Measurements from ENCODE around the gene CDKAL1. TPM values are rescaled to one million over a fixed set of nuclear protein-coding genes. Genes with fewer than 3 reads are reported as not detected.

CDKAL1 gene
- total and polyA plus RNA-seq, 2 experiments from 2014 or later, result 14.4 to 19.5 TPM

- H3K4me3 ChIP-seq, result no peak overlapping the region
- 59% methylated on average over 7 of the region's 7 CpGs for WGBS (ENCODE audit: low lambda C conversion rate, missing lambda C conversion rate)
- H3K9me3 ChIP-seq (ENCODE audit: low read depth), result no peaks in the 10 kb centered on the region
- TF ChIP-seq EZH2 (IDR thresholded peaks at IDR 0.05; ENCODE audit: borderline replicate concordance), result no peak
- no peak for TF ChIP-seq EZH2phosphoT487 (IDR thresholded peaks at IDR 0.05; ENCODE audit: low read depth, severe bottlenecking, unreplicated experiment)
- TF ChIP-seq CTCF (IDR thresholded peaks at IDR 0.05; ENCODE audit: poor library complexity), result no peak
- H4K20me1 ChIP-seq (ENCODE audit: insufficient read depth, poor library complexity, severe bottlenecking), result no peaks in the 10 kb centered on the region
- no peaks in the 10 kb centered on the region for H3K36me3 ChIP-seq (replicated peaks; ENCODE audit: insufficient read depth, low read depth)
- H3K4me2 ChIP-seq, result no peak overlapping the region
- DNase-seq (ENCODE audit: low spot score), result no peak
- no peaks in the 10 kb centered on the region for H3K79me2 ChIP-seq
- H3K27ac ChIP-seq, result no peak overlapping the region
- H3K9me2 ChIP-seq (replicated peaks; ENCODE audit: insufficient read depth), result no peaks in the 10 kb centered on the region
- H2AFZ ChIP-seq, result no peak overlapping the region
- H3K27me3 ChIP-seq, result no peaks in the 10 kb centered on the region
- no peaks in the 10 kb centered on the region for H3K4me1 ChIP-seq (ENCODE audit: insufficient read depth)
Observed at GRCh38 chr6:21200134-21200870, 666.0 kb downstream of the CDKAL1 start.

- Histone ChIP-seq H3K4me3 (no peak overlapping the region), H3K27ac (no peak overlapping the region), H3K9me2 (replicated peaks; ENCODE audit: insufficient read depth) (no peaks in the 10 kb centered on the region), H3K9me3 (ENCODE audit: low read depth) (no peaks in the 10 kb centered on the region), H3K36me3 (replicated peaks; ENCODE audit: insufficient read depth, low read depth) (no peaks in the 10 kb centered on the region), H3K79me2 (no peaks in the 10 kb centered on the region), H2AFZ (no peak overlapping the region), H3K27me3 (no peaks in the 10 kb centered on the region), H4K20me1 (ENCODE audit: insufficient read depth, poor library complexity, severe bottlenecking) (no peaks in the 10 kb centered on the region), H3K4me1 (ENCODE audit: insufficient read depth) (no peaks in the 10 kb centered on the region), H3K4me2 (no peak overlapping the region)
- TF ChIP-seq EZH2 (IDR thresholded peaks at IDR 0.05; ENCODE audit: borderline replicate concordance), result no peak
- 73% methylated on average over 4 of the region's 4 CpGs for WGBS (ENCODE audit: low lambda C conversion rate, missing lambda C conversion rate)
- no peak for DNase-seq (ENCODE audit: low spot score)
Observed at GRCh38 chr6:21201187-21201586, 666.9 kb downstream of the CDKAL1 start.

- Histone ChIP-seq H3K27me3 (no peaks in the 10 kb centered on the region), H3K27ac (no peak overlapping the region), H3K4me2 (no peak overlapping the region), H3K9me3 (ENCODE audit: low read depth) (no peaks in the 10 kb centered on the region), H3K4me3 (no peak overlapping the region), H3K4me1 (ENCODE audit: insufficient read depth) (no peaks in the 10 kb centered on the region), H4K20me1 (ENCODE audit: insufficient read depth, poor library complexity, severe bottlenecking) (no peaks in the 10 kb centered on the region), H3K79me2 (no peaks in the 10 kb centered on the region), H3K36me3 (replicated peaks; ENCODE audit: insufficient read depth, low read depth) (no peaks in the 10 kb centered on the region), H2AFZ (no peak overlapping the region), H3K9me2 (replicated peaks; ENCODE audit: insufficient read depth) (no peaks in the 10 kb centered on the region)
- TF ChIP-seq EZH2phosphoT487 (IDR thresholded peaks at IDR 0.05; ENCODE audit: low read depth, severe bottlenecking, unreplicated experiment) (no peak), EZH2 (IDR thresholded peaks at IDR 0.05; ENCODE audit: borderline replicate concordance) (no peak), CTCF (IDR thresholded peaks at IDR 0.05; ENCODE audit: poor library complexity) (no peak)
- WGBS (ENCODE audit: low lambda C conversion rate, missing lambda C conversion rate), result 81% methylated on average over 10 of the region's 10 CpGs
- no peak for DNase-seq (ENCODE audit: low spot score)
Observed at GRCh38 chr6:21201637-21202350, 667.5 kb downstream of the CDKAL1 start.

GRCh38 chr6:21202521-21202920 is 668.3 kb downstream of the CDKAL1 start:
- Histone ChIP-seq H3K4me2 (no peak overlapping the region), H3K27ac (no peak overlapping the region), H3K36me3 (replicated peaks; ENCODE audit: insufficient read depth, low read depth) (no peaks in the 10 kb centered on the region), H3K9me3 (ENCODE audit: low read depth) (no peaks in the 10 kb centered on the region), H2AFZ (no peak overlapping the region), H3K4me1 (ENCODE audit: insufficient read depth) (no peaks in the 10 kb centered on the region), H3K9me2 (replicated peaks; ENCODE audit: insufficient read depth) (no peaks in the 10 kb centered on the region), H3K27me3 (no peaks in the 10 kb centered on the region), H3K4me3 (no peak overlapping the region), H3K79me2 (no peaks in the 10 kb centered on the region), H4K20me1 (ENCODE audit: insufficient read depth, poor library complexity, severe bottlenecking) (no peaks in the 10 kb centered on the region)
- DNase-seq (ENCODE audit: low spot score), result no peak
- WGBS (ENCODE audit: low lambda C conversion rate, missing lambda C conversion rate), result 80% methylated on average over 3 of the region's 3 CpGs
- no peak for TF ChIP-seq EZH2 (IDR thresholded peaks at IDR 0.05; ENCODE audit: borderline replicate concordance)
- TF ChIP-seq CTCF (IDR thresholded peaks at IDR 0.05; ENCODE audit: poor library complexity), result no peak
- TF ChIP-seq EZH2phosphoT487 (IDR thresholded peaks at IDR 0.05; ENCODE audit: low read depth, severe bottlenecking, unreplicated experiment), result no peak

All from hepatocyte (in vitro differentiated cells).